GM18909 (cell line): ENCODE results near the gene APOBEC3A.
"Not testable (repeated sequence)": the region's sequence is repeated elsewhere in the genome, so short reads cannot be mapped to it uniquely, and the experiment has no call there.

Experiments
- ATAC-seq: cut with Tn5 transposase; IDR thresholded peaks from one replicate; pipeline ENCODE4 v1.9.1; 2021; ENCODE audit warnings: mild to moderate bottlenecking; ENCODE audit not compliant: unreplicated experiment, poor library complexity

APOBEC3A gene

GRCh38 chr22:38974826-38975175, 17.4 kb downstream of the APOBEC3A start:
- ATAC-seq: no peak

GRCh38 chr22:38977289-38977688, 19.9 kb downstream of the APOBEC3A start:
- not testable (repeated sequence) for ATAC-seq

GRCh38 chr22:38980587-38980986, 23.2 kb downstream of the APOBEC3A start:
- ATAC-seq: not testable (repeated sequence)

GRCh38 chr22:38981005-38981991, 23.9 kb downstream of the APOBEC3A start:
- peak; percentile 4 for ATAC-seq

GRCh38 chr22:38981992-38982927, 24.9 kb downstream of the APOBEC3A start, which contains the start of gene APOBEC3B:
TSS of gene APOBEC3B (plus strand) at chr22:38982347. CDS start at chr22:38982454, 107 bp downstream.
- ATAC-seq: peak; percentile 57

- ATAC-seq: no peak
Measured at GRCh38 chr22:38984224-38984623, 26.8 kb downstream of the APOBEC3A start.

GRCh38 chr22:38984784-38985757, 27.7 kb downstream of the APOBEC3A start:
- peak; percentile 69 for ATAC-seq

- no peak for ATAC-seq
Measured at GRCh38 chr22:38986629-38987028, 29.2 kb downstream of the APOBEC3A start.

GRCh38 chr22:38987171-38987895, 29.9 kb downstream of the APOBEC3A start:
- no peak for ATAC-seq

GRCh38 chr22:38989466-38989865, 32.1 kb downstream of the APOBEC3A start:
- no peak for ATAC-seq

- not testable (repeated sequence) for ATAC-seq
Measured at GRCh38 chr22:38992871-38993371, 35.5 kb downstream of the APOBEC3A start.

- ATAC-seq: no peak
Measured at GRCh38 chr22:38996105-38996504, 38.7 kb downstream of the APOBEC3A start.

GRCh38 chr22:38997518-38997917, 40.1 kb downstream of the APOBEC3A start:
- ATAC-seq: no peak

- peak; percentile 72 for ATAC-seq
Measured at GRCh38 chr22:39003165-39003638, 45.8 kb downstream of the APOBEC3A start.

- no peak for ATAC-seq
Measured at GRCh38 chr22:39007177-39007576, 49.8 kb downstream of the APOBEC3A start.

- ATAC-seq: not testable (repeated sequence)
Measured at GRCh38 chr22:39008271-39008850, 51.0 kb downstream of the APOBEC3A start.

- ATAC-seq: no peak
Measured at GRCh38 chr22:39010946-39011345, 53.5 kb downstream of the APOBEC3A start.
